ENCODE measurements around the gene HOGA1. TPM values are rescaled to one million over a fixed set of nuclear protein-coding genes. Genes with fewer than 3 reads are reported as not detected.

HOGA1 gene
- total RNA-seq, 3 donors from 2014 or later (not counting 1 experiment from before 2014, with no cell fraction given), result not detected

DNA sequence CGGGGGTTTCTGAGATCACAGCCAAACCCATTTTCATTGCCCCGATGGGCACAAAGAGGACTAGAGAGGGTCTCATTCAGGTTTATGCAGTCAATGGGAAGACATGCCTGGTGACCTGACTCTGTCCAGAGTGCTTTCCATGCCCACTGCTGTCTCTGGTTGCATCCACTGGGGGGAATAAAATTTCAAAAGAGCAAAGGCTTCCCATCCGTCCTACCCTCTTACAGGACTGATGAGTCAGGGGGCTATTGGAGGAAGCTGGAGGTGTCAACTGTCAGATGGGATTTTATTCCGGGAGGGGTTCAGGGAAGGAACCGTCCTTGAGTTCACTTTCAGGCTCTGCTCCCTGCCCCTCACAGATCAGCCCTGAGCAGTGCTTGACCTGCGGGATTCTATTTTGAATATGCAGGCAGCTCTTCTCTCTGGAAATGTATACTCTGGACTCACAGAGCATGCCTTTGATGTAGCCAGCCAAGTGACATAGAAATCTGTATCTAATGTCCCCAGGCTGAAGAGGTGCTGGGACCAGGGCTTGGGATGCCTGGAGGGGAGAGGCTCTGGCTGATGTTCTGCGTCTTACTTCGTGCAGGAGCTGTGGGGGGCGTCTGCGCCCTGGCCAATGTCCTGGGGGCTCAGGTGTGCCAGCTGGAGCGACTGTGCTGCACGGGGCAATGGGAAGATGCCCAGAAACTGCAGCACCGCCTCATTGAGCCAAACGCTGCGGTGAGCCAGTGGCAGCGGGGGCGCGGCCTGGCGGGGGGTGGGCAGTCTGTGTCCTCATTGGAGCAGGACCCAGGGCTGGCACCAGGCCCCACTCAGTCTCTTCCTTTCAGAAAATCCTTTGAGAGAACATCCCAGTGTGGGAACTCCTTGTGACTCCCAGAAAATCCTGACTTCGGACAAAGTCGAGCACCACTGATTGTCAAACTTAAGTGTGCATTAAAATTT is 17.4 kb downstream of the HOGA1 start:
- no peaks in the 10 kb centered on the region for H3K4me1 Mint-ChIP-seq
- H3K27ac ChIP-seq (ENCODE audit: low read length), result no peak overlapping the region
- no peak overlapping the region for H3K27ac Mint-ChIP-seq
- H3K27me3 Mint-ChIP-seq (ENCODE audit: low read depth in 2 of 2), result no peaks in the 10 kb centered on the region
- H3K27me3 ChIP-seq (ENCODE audit: control insufficient read depth, insufficient read depth, low read length), result no peaks in the 10 kb centered on the region
- WGBS (ENCODE audit: insufficient coverage), result 90% methylated on average over 20 of the region's 21 CpGs
- H3K4me3 ChIP-seq (ENCODE audit: low read length), result no peak overlapping the region
- no peak for ATAC-seq
- no peaks in the 10 kb centered on the region for H3K36me3 Mint-ChIP-seq
- no peaks in the 10 kb centered on the region for H3K9me3 ChIP-seq (ENCODE audit: control insufficient read depth, insufficient read depth, low read length)
- H3K9me3 Mint-ChIP-seq, result no peaks in the 10 kb centered on the region
- no peaks in the 10 kb centered on the region for H3K36me3 ChIP-seq (ENCODE audit: control insufficient read depth, insufficient read depth, low read length)
- TF ChIP-seq, protein P1, sequence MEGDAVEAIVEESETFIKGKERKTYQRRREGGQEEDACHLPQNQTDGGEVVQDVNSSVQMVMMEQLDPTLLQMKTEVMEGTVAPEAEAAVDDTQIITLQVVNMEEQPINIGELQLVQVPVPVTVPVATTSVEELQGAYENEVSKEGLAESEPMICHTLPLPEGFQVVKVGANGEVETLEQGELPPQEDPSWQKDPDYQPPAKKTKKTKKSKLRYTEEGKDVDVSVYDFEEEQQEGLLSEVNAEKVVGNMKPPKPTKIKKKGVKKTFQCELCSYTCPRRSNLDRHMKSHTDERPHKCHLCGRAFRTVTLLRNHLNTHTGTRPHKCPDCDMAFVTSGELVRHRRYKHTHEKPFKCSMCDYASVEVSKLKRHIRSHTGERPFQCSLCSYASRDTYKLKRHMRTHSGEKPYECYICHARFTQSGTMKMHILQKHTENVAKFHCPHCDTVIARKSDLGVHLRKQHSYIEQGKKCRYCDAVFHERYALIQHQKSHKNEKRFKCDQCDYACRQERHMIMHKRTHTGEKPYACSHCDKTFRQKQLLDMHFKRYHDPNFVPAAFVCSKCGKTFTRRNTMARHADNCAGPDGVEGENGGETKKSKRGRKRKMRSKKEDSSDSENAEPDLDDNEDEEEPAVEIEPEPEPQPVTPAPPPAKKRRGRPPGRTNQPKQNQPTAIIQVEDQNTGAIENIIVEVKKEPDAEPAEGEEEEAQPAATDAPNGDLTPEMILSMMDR (IDR thresholded peaks at IDR 0.05), result no peak
- no peaks in the 10 kb centered on the region for H3K4me1 ChIP-seq (ENCODE audit: control insufficient read depth, insufficient read depth, low read length)
- intact Hi-C loops (cut with micrococcal nuclease), result no loop called here
- DNase-seq, result no peak
- H3K4me3 Mint-ChIP-seq, result no peak overlapping the region

GRCh38 chr10:97607095-97607636 is 23.0 kb downstream of the HOGA1 start:
- Histone ChIP-seq H3K27ac (ENCODE audit: low read length) (no peak overlapping the region), H3K4me1 (ENCODE audit: control insufficient read depth, insufficient read depth, low read length) (no peaks in the 10 kb centered on the region), H3K4me3 (ENCODE audit: low read length) (no peak overlapping the region), H3K27me3 (ENCODE audit: control insufficient read depth, insufficient read depth, low read length) (no peaks in the 10 kb centered on the region), H3K9me3 (ENCODE audit: control insufficient read depth, insufficient read depth, low read length) (no peaks in the 10 kb centered on the region), H3K36me3 (ENCODE audit: control insufficient read depth, insufficient read depth, low read length) (no peaks in the 10 kb centered on the region)
- intact Hi-C loops (cut with micrococcal nuclease), result no loop called here
- ATAC-seq, result no peak
- Mint-ChIP-seq H3K4me3 (no peak overlapping the region), H3K4me1 (no peaks in the 10 kb centered on the region), H3K36me3 (no peaks in the 10 kb centered on the region), H3K27ac (no peak overlapping the region), H3K27me3 (ENCODE audit: low read depth in 2 of 2) (peaks cover 0 to 4% of the 10 kb centered on the region in 2 donors), H3K9me3 (no peaks in the 10 kb centered on the region)
- TF ChIP-seq, protein P1 (IDR thresholded peaks at IDR 0.05), result no peak
- WGBS (ENCODE audit: insufficient coverage), result 93% methylated on average over 5 of the region's 5 CpGs
- no peak for DNase-seq

GRCh38 chr10:97608991-97609561 is 24.9 kb downstream of the HOGA1 start:
- Mint-ChIP-seq H3K4me3 (no peak overlapping the region), H3K36me3 (no peaks in the 10 kb centered on the region), H3K4me1 (no peaks in the 10 kb centered on the region), H3K27ac (no peak overlapping the region), H3K27me3 (ENCODE audit: low read depth in 2 of 2) (peaks cover 0 to 6% of the 10 kb centered on the region in 2 donors), H3K9me3 (no peaks in the 10 kb centered on the region)
- Histone ChIP-seq H3K4me3 (ENCODE audit: low read length) (no peak overlapping the region), H3K27ac (ENCODE audit: low read length) (no peak overlapping the region), H3K27me3 (ENCODE audit: control insufficient read depth, insufficient read depth, low read length) (no peaks in the 10 kb centered on the region), H3K36me3 (ENCODE audit: control insufficient read depth, insufficient read depth, low read length) (no peaks in the 10 kb centered on the region), H3K4me1 (ENCODE audit: control insufficient read depth, insufficient read depth, low read length) (no peaks in the 10 kb centered on the region), H3K9me3 (ENCODE audit: control insufficient read depth, insufficient read depth, low read length) (no peaks in the 10 kb centered on the region)
- intact Hi-C loops (cut with micrococcal nuclease), result no loop called here
- DNase-seq (no peak), ATAC-seq (no peak)
- WGBS (ENCODE audit: insufficient coverage), result 89% methylated on average over 13 of the region's 13 CpGs
- TF ChIP-seq, protein P1 (IDR thresholded peaks at IDR 0.05), result no peak
